Left lung (tissue), 10 donors: ENCODE results near the gene CPT1A. TPM values are rescaled to one million over a fixed set of nuclear protein-coding genes. Genes with fewer than 3 reads are reported as not detected.

Experiments used
- ATAC-seq: fragments of 200-7000 bp; cut with Tn5 transposase; one replicate; pipeline ENCODE4 v1.9.1; 2020; ENCODE audit warnings: moderate library complexity
- DNase-seq, 4 donors: peaks; one replicate each; pipeline ENCODE4 v3.0.0-alpha.2; 2013 to 2020
- H3K27ac ChIP-seq, 2 donors: fragments of 200-600 bp; sonication (generic) in 1 of 2; one replicate each; pipeline versions ENCODE4 v1.5.0 to v1.8.0; 2020 to 2021
- H3K27me3 ChIP-seq, 2 donors: fragments of 200-600 bp; sonication (generic) in 1 of 2; one replicate each; pipeline versions ENCODE4 v1.5.0 to v1.8.0; 2020 to 2021
- H3K36me3 ChIP-seq, 2 donors: fragments of 200-600 bp; sonication (generic) in 1 of 2; one replicate each; pipeline versions ENCODE4 v1.5.0 to v1.8.0; 2020 to 2021
- H3K4me1 ChIP-seq, 2 donors: fragments of 200-600 bp; one replicate each; pipeline ENCODE4 v1.8.0; 2021
- H3K4me3 ChIP-seq, 2 donors: fragments of 200-600 bp; sonication (generic) in 1 of 2; one replicate each; pipeline versions ENCODE4 v1.5.0 to v1.8.0; 2020 to 2021; ENCODE audit warnings: mild to moderate bottlenecking in 1 of 2
- H3K9me3 ChIP-seq, 2 donors: fragments of 200-600 bp; sonication (generic) in 1 of 2; one replicate each; pipeline versions ENCODE4 v1.5.0 to v1.8.0; 2020 to 2021
- CTCF ChIP-seq, 2 donors: fragments of 200-600 bp; sonication (generic) in 1 of 2; IDR thresholded peaks; one replicate each; pipeline versions ENCODE4 v1.5.0 to v1.8.0; 2021; ENCODE audit warnings: antibody characterized with exemption in 2 of 2
- intact Hi-C, 2 donors: fragments of 100-400 bp; cut with DNase I; formaldehyde crosslinking; loops; one replicate each; pipeline versions ENCODE4 v1.11.2 to v1.14.2; 2022
- polyA plus RNA-seq, 6 donors: library from polyadenylated mRNA; unstranded; fragments of 120-200 nt; gene quantifications; one replicate each; pipeline ENCODE4 v1.2.1, GENCODE V29; 2013; ENCODE audit not compliant: insufficient read length in 6 of 6
- total RNA-seq, 2 donors: library from RNA; stranded (reverse); fragmentation: NEBNext Ultra II Directional; extraction: Animal tissue kit (Norgen Biotek cat#: 25700); gene quantifications; one replicate each; pipeline ENCODE4 v1.2.1, GENCODE V29; 2021
- donor health status: DM: no; HTN: yes; CAD: no.
- donor health status: DM: no; HTN: no; CAD: no.

Gene CPT1A
- total and polyA plus RNA-seq, 8 donors = 25.7 to 83.9 (median 31.9) TPM

- Histone ChIP-seq H3K27ac (peak overlapping the region in 1 of 2 donors; percentile 65), H3K9me3 (no peaks in the 10 kb centered on the region), H3K27me3 (no peaks in the 10 kb centered on the region), H3K36me3 (peaks cover 0 to 100% of the 10 kb centered on the region in 2 donors), H3K4me1 (no peaks in the 10 kb centered on the region), H3K4me3 (no peak overlapping the region)
- TF ChIP-seq CTCF (IDR thresholded peaks at IDR 0.05) = no peak
- ATAC-seq (no peak), DNase-seq (no peak)
- intact Hi-C loops = no loop called here
Measured at GRCh38 chr11:68767672-68768071, 74.0 kb downstream of the CPT1A start.

GRCh38 chr11:68766786-68767185 is 74.9 kb downstream of the CPT1A start:
- intact Hi-C loops = no loop called here
- Histone ChIP-seq H3K27ac (peak overlapping the region in 1 of 2 donors; percentile 65), H3K36me3 (peaks cover 0 to 100% of the 10 kb centered on the region in 2 donors), H3K4me1 (no peaks in the 10 kb centered on the region), H3K27me3 (no peaks in the 10 kb centered on the region), H3K4me3 (no peak overlapping the region), H3K9me3 (no peaks in the 10 kb centered on the region)
- ATAC-seq (no peak), DNase-seq (no peak)
- no peak for TF ChIP-seq CTCF (IDR thresholded peaks at IDR 0.05)

- Histone ChIP-seq H3K36me3 (peaks cover 0 to 100% of the 10 kb centered on the region in 2 donors), H3K9me3 (no peaks in the 10 kb centered on the region), H3K27ac (no peak overlapping the region), H3K27me3 (no peaks in the 10 kb centered on the region), H3K4me1 (no peaks in the 10 kb centered on the region), H3K4me3 (no peak overlapping the region)
- no peak for TF ChIP-seq CTCF (IDR thresholded peaks at IDR 0.05)
- DNase-seq = no peak
- ATAC-seq = no peak
- intact Hi-C loops = no loop called here
Measured at GRCh38 chr11:68764746-68765145, 77.0 kb downstream of the CPT1A start.

- H3K4me1 ChIP-seq = no peaks in the 10 kb centered on the region
- peaks cover 0 to 100% of the 10 kb centered on the region in 2 donors for H3K36me3 ChIP-seq
- no peaks in the 10 kb centered on the region for H3K27me3 ChIP-seq
- intact Hi-C loops = no loop called here
- no peak overlapping the region for H3K27ac ChIP-seq
- DNase-seq (no peak), ATAC-seq (no peak)
- H3K9me3 ChIP-seq = no peaks in the 10 kb centered on the region
- H3K4me3 ChIP-seq = no peak overlapping the region
- TF ChIP-seq CTCF (IDR thresholded peaks at IDR 0.05) = no peak
Measured at GRCh38 chr11:68763926-68764657, 77.6 kb downstream of the CPT1A start.

GRCh38 chr11:68763181-68763721 is 78.5 kb downstream of the CPT1A start:
- Histone ChIP-seq H3K27me3 (no peaks in the 10 kb centered on the region), H3K36me3 (peaks cover 0 to 100% of the 10 kb centered on the region in 2 donors), H3K27ac (peak overlapping the region in 1 of 2 donors; percentile 53), H3K4me3 (no peak overlapping the region), H3K4me1 (no peaks in the 10 kb centered on the region), H3K9me3 (no peaks in the 10 kb centered on the region)
- DNase-seq = no peak
- intact Hi-C loops = no loop called here
- no peak for TF ChIP-seq CTCF (IDR thresholded peaks at IDR 0.05)
- no peak for ATAC-seq
